ENCODE results near the gene ZNF683.
A peak's percentile ranks its signal among the peaks of the same experiment; 100 is the strongest.
"Not testable (repeated sequence)": the region's sequence is repeated elsewhere in the genome, so short reads cannot be mapped to it uniquely, and the experiment has no call there.

ZNF683 gene

DNA sequence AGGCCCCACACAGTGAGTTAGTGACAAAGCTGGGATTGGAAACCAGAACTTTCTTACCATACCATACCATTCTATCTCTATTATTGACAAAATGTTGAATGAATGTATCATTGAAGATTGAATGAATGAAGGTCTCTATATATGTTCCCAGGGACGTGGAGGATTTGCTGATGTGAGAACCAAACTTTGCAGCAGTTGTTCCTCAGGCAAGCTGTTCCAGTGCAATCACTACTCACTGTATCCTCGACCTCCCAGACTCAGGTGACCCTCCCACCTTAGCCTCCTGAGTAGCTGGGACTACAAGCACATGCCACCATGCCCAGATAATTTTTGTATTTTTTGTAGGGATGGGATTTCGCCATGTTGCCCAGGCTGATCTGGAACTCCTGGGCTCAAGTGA, 26.5 kb upstream of the ZNF683 start:
- H3K9me3 Mint-ChIP-seq: no peaks in the 10 kb centered on the region
- no peak overlapping the region for H3K27ac Mint-ChIP-seq
- H3K36me3 Mint-ChIP-seq (ENCODE audit: low read depth): no peaks in the 10 kb centered on the region
- DNase-seq (no peak), ATAC-seq (no peak)
- H3K4me1 Mint-ChIP-seq: peaks cover 3% of the 10 kb centered on the region
- peaks cover 16% of the 10 kb centered on the region for H3K27me3 Mint-ChIP-seq
- H3K4me3 Mint-ChIP-seq: no peak overlapping the region

GRCh38 chr1:26395754-26396153, 23.2 kb upstream of the ZNF683 start:
- Mint-ChIP-seq H3K4me3 (no peak overlapping the region), H3K36me3 (ENCODE audit: low read depth) (no peaks in the 10 kb centered on the region), H3K27ac (no peak overlapping the region), H3K4me1 (peaks cover 14% of the 10 kb centered on the region), H3K27me3 (peaks cover 3% of the 10 kb centered on the region), H3K9me3 (no peaks in the 10 kb centered on the region)
- ATAC-seq (no peak), DNase-seq (no peak)

- H3K4me3 Mint-ChIP-seq: no peak overlapping the region
- H3K4me1 Mint-ChIP-seq: peaks cover 45% of the 10 kb centered on the region
- no peaks in the 10 kb centered on the region for H3K9me3 Mint-ChIP-seq
- no peak overlapping the region for H3K27ac Mint-ChIP-seq
- ATAC-seq (peak; percentile 55), DNase-seq (peak; percentile 51)
- H3K36me3 Mint-ChIP-seq (ENCODE audit: low read depth): no peaks in the 10 kb centered on the region
- peaks cover 3% of the 10 kb centered on the region for H3K27me3 Mint-ChIP-seq
These were observed 18.9 kb upstream of the ZNF683 start for GRCh38 chr1:26391450-26391849.

DNA sequence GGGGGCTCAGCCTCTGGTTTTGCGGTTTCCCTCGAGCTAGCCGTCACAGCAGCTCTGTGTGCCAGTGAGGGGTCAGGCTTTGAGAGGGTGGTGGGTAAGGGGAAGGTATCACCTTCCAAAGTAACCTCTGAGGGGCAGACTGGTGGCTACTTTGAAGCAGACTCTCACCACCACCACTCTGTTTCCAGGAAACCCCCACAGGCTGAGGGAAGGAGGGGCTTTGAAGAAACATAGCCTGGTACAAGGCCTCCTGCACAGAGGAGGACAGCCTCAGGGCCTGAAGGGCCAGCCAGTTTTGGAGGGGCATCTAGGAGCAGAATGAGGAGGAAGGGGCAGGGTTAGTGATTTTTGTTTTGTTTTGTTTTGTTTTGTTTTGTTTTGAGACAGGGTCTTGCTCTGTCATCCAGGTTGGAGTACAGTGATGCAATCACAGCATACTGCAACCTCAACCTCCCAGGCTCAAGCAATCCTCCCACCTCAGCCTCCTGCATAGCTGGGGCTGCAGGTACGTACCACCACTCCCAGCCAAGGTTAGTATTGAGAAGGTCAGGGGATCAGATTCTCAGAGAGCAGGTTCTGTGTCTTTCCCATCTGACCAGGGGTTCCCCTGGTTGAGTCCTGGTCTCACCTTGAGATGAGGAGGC, 17.2 kb upstream of the ZNF683 start:
- no peak for DNase-seq
- H3K9me3 Mint-ChIP-seq: no peaks in the 10 kb centered on the region
- peaks cover 3% of the 10 kb centered on the region for H3K27me3 Mint-ChIP-seq
- no peak for ATAC-seq
- no peaks in the 10 kb centered on the region for H3K36me3 Mint-ChIP-seq (ENCODE audit: low read depth)
- H3K4me1 Mint-ChIP-seq: peaks cover 56% of the 10 kb centered on the region
- H3K27ac Mint-ChIP-seq: no peak overlapping the region
- H3K4me3 Mint-ChIP-seq: no peak overlapping the region

- Mint-ChIP-seq H3K27ac (peak overlapping the region; percentile 4), H3K4me1 (peaks cover 63% of the 10 kb centered on the region), H3K4me3 (no peak overlapping the region), H3K27me3 (peaks cover 3% of the 10 kb centered on the region), H3K9me3 (no peaks in the 10 kb centered on the region), H3K36me3 (ENCODE audit: low read depth) (no peaks in the 10 kb centered on the region)
- ATAC-seq: peak; percentile 52
- no peak for DNase-seq
These were observed 16.4 kb upstream of the ZNF683 start for GRCh38 chr1:26388791-26389445.

- DNase-seq (no peak), ATAC-seq (peak; percentile 57)
- Mint-ChIP-seq H3K36me3 (ENCODE audit: low read depth) (no peaks in the 10 kb centered on the region), H3K27ac (peak overlapping the region; percentile 27), H3K27me3 (peaks cover 3% of the 10 kb centered on the region), H3K4me1 (peaks cover 64% of the 10 kb centered on the region), H3K4me3 (no peak overlapping the region), H3K9me3 (no peaks in the 10 kb centered on the region)
These were observed 14.9 kb upstream of the ZNF683 start for GRCh38 chr1:26387447-26387846.

- DNase-seq; H3K4me3 Mint-ChIP-seq; H3K27me3 Mint-ChIP-seq; H3K36me3 Mint-ChIP-seq (ENCODE audit: low read depth); H3K27ac Mint-ChIP-seq; ATAC-seq; H3K9me3 Mint-ChIP-seq: not testable (repeated sequence)
- H3K4me1 Mint-ChIP-seq: peaks cover 56% of the 10 kb centered on the region
These were observed 12.5 kb upstream of the ZNF683 start for GRCh38 chr1:26385063-26385462.

- Mint-ChIP-seq H3K4me3 (peak overlapping the region; percentile 7), H3K36me3 (ENCODE audit: low read depth) (no peaks in the 10 kb centered on the region), H3K27me3 (peaks cover 2% of the 10 kb centered on the region), H3K9me3 (no peaks in the 10 kb centered on the region), H3K4me1 (peaks cover 53% of the 10 kb centered on the region), H3K27ac (peak overlapping the region; percentile 4)
- DNase-seq: no peak
- no peak for ATAC-seq
These were observed 11.5 kb upstream of the ZNF683 start for GRCh38 chr1:26384076-26384475.

- H3K36me3 Mint-ChIP-seq (ENCODE audit: low read depth): no peaks in the 10 kb centered on the region
- no peak overlapping the region for H3K4me3 Mint-ChIP-seq
- peak overlapping the region; percentile 80 for H3K27ac Mint-ChIP-seq
- DNase-seq (no peak), ATAC-seq (no peak)
- peaks cover 60% of the 10 kb centered on the region for H3K4me1 Mint-ChIP-seq
- H3K27me3 Mint-ChIP-seq: peaks cover 2% of the 10 kb centered on the region
- H3K9me3 Mint-ChIP-seq: no peaks in the 10 kb centered on the region
These were observed 6.3 kb upstream of the ZNF683 start for GRCh38 chr1:26378879-26379251.

DNA sequence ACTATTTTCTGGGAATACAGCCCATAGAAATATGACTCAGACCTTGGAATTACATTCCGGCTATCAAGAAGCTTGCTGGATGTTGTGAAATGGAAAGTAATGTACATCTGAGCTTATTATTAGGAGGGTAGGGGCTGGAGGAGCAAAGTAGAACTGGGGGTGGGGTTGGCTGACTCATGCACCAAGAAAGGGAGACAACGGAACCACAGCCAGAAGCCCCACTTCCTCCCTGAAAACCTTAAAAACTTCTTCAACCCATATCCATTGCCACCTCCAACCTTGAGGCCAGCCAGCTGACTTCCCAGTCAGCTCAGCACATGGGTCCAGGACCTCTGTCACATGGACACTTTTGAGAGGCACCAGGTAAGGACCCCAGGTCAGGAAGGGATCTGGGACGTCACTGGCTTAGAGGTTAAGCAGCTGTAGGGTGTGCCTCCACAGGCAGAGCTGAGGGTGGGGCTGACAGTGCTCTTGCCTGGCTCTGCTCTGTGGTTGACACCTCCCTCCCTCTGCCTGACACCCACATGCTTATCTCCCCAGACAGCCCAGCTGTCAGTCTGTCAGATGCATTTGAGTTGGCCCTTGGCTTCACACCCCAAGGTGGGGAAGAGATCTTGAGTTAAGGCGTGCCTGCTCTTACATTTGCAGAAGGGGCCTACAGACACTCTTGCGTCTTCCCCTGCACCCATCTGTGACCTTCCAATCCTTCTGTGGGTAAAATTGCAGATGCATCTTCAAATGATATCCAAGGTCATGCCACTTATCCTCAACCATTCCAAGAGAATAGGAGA, 5.7 kb upstream of the ZNF683 start:
- Mint-ChIP-seq H3K4me1 (peaks cover 66% of the 10 kb centered on the region), H3K27me3 (peaks cover 2% of the 10 kb centered on the region), H3K9me3 (no peaks in the 10 kb centered on the region), H3K36me3 (ENCODE audit: low read depth) (no peaks in the 10 kb centered on the region), H3K4me3 (peak overlapping the region; percentile 59), H3K27ac (peak overlapping the region; percentile 80)
- ATAC-seq (peak; percentile 98), DNase-seq (peak; percentile 72)

DNA sequence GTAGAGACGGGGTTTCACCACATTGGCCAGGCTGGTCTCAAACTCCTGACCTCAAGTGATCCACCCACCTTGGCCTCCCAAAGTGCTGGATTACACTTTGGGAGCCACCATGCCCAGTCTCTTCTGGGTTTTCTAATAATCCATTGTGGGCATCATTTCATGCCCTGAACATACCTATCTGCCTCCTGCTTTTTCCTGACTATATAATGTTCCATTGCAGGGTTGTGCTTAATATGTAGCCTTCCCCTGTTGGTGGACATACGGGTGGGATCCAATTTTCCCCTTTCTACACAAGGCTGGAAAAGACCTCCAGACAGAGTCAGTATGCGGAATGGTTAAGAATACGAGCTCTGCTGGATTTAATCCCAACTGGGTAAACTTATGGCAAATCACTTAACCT, 3.5 kb upstream of the ZNF683 start:
- peaks cover 88% of the 10 kb centered on the region for H3K4me1 Mint-ChIP-seq
- H3K27me3 Mint-ChIP-seq: peaks cover 2% of the 10 kb centered on the region
- no peaks in the 10 kb centered on the region for H3K36me3 Mint-ChIP-seq (ENCODE audit: low read depth)
- ATAC-seq: no peak
- H3K9me3 Mint-ChIP-seq: peaks cover 1% of the 10 kb centered on the region
- no peak overlapping the region for H3K27ac Mint-ChIP-seq
- H3K4me3 Mint-ChIP-seq: no peak overlapping the region
- no peak for DNase-seq

DNA sequence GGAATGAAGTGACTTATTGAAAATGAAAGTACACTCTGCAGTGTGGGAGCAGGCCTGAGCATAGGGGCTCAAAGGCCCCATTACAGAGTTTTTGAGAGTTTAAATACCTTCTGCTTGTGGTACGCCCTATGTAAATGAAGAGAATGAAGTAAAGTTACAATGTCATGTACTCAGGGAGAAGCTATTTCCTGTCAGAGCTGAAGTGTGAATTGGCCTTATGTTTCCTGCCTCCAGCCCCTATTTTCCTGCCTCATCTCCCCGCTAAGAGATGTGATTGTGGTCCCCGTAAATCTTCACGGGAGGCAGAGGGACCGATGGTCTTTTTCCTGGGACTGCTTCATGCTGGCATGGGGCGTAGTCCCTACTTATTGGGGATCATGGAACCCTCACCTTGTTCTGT, 2.5 kb upstream of the ZNF683 start:
- DNase-seq (no peak), ATAC-seq (peak; percentile 13)
- Mint-ChIP-seq H3K4me1 (peaks cover 96% of the 10 kb centered on the region), H3K36me3 (ENCODE audit: low read depth) (no peaks in the 10 kb centered on the region), H3K27me3 (peaks cover under 1% of the 10 kb centered on the region), H3K4me3 (no peak overlapping the region), H3K9me3 (peaks cover 4% of the 10 kb centered on the region), H3K27ac (peak overlapping the region; percentile 63)

DNA sequence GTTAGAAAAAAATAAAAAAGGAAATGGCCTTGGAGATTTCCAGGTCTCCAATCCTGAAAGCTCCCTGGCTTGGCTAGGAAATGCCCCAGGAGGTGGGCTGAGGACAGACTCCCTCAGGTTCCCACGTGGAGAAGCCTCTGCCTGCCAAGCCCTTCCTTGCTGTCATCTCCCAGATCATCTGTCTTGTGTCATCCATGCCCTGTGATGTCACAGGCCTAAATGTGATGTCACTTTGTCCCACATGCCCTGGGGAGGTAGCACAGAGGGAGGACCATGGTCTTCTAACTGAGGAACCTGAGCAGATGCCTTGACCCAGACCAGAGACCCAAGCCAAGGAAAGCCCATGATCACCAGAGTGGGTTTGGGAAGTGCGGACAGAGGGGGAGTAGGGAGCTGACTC, 1.8 kb upstream of the ZNF683 start:
- Mint-ChIP-seq H3K4me1 (peaks cover 96% of the 10 kb centered on the region), H3K4me3 (peak overlapping the region; percentile 50), H3K27ac (peak overlapping the region; percentile 63)
- not testable (repeated sequence) for H3K36me3 Mint-ChIP-seq (ENCODE audit: low read depth); DNase-seq; ATAC-seq; H3K27me3 Mint-ChIP-seq; H3K9me3 Mint-ChIP-seq

DNA sequence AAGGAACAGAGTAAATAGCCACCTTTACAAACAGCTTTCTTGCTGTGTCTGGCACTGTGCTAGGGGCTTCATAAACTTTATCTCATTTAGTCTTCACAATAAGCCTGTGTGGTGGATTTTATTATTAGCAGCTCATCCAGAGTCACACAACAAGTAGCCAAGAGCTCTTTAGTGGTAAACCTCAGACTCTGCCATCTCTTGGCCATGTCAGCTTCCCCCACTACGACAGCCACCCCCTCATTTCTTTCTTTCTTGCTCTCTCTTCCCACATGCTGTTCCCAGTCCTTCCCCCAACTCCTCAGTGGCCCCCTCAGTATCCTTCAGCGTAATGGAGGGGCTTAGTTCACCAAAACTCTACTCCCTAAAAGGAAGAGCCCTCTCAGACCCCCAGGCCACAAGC, 1.2 kb upstream of the ZNF683 start:
- Mint-ChIP-seq H3K9me3 (peaks cover 4% of the 10 kb centered on the region), H3K4me1 (peaks cover 92% of the 10 kb centered on the region), H3K27ac (peak overlapping the region; percentile 63), H3K36me3 (ENCODE audit: low read depth) (no peaks in the 10 kb centered on the region), H3K27me3 (no peaks in the 10 kb centered on the region), H3K4me3 (peak overlapping the region; percentile 50)
- DNase-seq (no peak), ATAC-seq (no peak)

GRCh38 chr1:26373281-26373680, 731 bp upstream of the ZNF683 start:
- Mint-ChIP-seq H3K4me3 (peak overlapping the region; percentile 50), H3K9me3 (peaks cover 4% of the 10 kb centered on the region), H3K27me3 (no peaks in the 10 kb centered on the region), H3K36me3 (ENCODE audit: low read depth) (no peaks in the 10 kb centered on the region), H3K27ac (peak overlapping the region; percentile 83), H3K4me1 (peaks cover 87% of the 10 kb centered on the region)
- DNase-seq (no peak), ATAC-seq (peak; percentile 41)
